Activated CD4-positive, CD25-positive, alpha-beta regulatory T cell treated with anti-CD3 and anti-CD28 coated beads, Interleukin-2, amount 50 U/mL, for 24 hours (primary cell): Measurements from ENCODE around the gene SLIT3.

Experiments used
- ATAC-seq, 2 donors: fragments of 150-1000 bp; cut with Tn5 transposase; one replicate each; pipeline ENCODE4 v1.10.0; 2021; ENCODE audit warnings: mild to moderate bottlenecking in 1 of 2, moderate library complexity in 1 of 2

SLIT3 gene

GRCh38 chr5:168714046-168714445, 586.9 kb downstream of the SLIT3 start:
- ATAC-seq = no peak

GRCh38 chr5:168713051-168713450, 587.9 kb downstream of the SLIT3 start:
- ATAC-seq = no peak

- ATAC-seq = no peak
Measured at GRCh38 chr5:168712280-168712924, 588.5 kb downstream of the SLIT3 start.

- no peak for ATAC-seq
Measured at GRCh38 chr5:168710706-168711105, 590.2 kb downstream of the SLIT3 start.

GRCh38 chr5:168707716-168708695, 592.9 kb downstream of the SLIT3 start:
- no peak for ATAC-seq

GRCh38 chr5:168706655-168707069, 594.3 kb downstream of the SLIT3 start:
- no peak for ATAC-seq

GRCh38 chr5:168705321-168705720, 595.6 kb downstream of the SLIT3 start:
- ATAC-seq = no peak

GRCh38 chr5:168702511-168702910, 598.4 kb downstream of the SLIT3 start:
- no peak for ATAC-seq

GRCh38 chr5:168701641-168702040, 599.3 kb downstream of the SLIT3 start:
- ATAC-seq = no peak

GRCh38 chr5:168699002-168699401, 601.9 kb downstream of the SLIT3 start:
- ATAC-seq = no peak

- no peak for ATAC-seq
Measured at GRCh38 chr5:168697034-168697720, 603.8 kb downstream of the SLIT3 start.

GRCh38 chr5:168696611-168697010, 604.3 kb downstream of the SLIT3 start:
- no peak for ATAC-seq

- no peak for ATAC-seq
Measured at GRCh38 chr5:168695301-168695835, 605.6 kb downstream of the SLIT3 start.

- ATAC-seq = no peak
Measured at GRCh38 chr5:168694289-168694688, 606.6 kb downstream of the SLIT3 start.

GRCh38 chr5:168693883-168694282, 607.1 kb downstream of the SLIT3 start:
- no peak for ATAC-seq

- ATAC-seq = no peak
Measured at GRCh38 chr5:168693297-168693696, 607.6 kb downstream of the SLIT3 start.

GRCh38 chr5:168691891-168692290, 609.0 kb downstream of the SLIT3 start:
- ATAC-seq = no peak

- no peak for ATAC-seq
Measured at GRCh38 chr5:168689260-168689659, 611.7 kb downstream of the SLIT3 start.

- ATAC-seq = no peak
Measured at GRCh38 chr5:168686837-168687236, 614.1 kb downstream of the SLIT3 start.

GRCh38 chr5:168685566-168685965, 615.4 kb downstream of the SLIT3 start:
- no peak for ATAC-seq

- ATAC-seq = no peak
Measured at GRCh38 chr5:168683927-168684295, 617.0 kb downstream of the SLIT3 start.

- ATAC-seq = peak; percentile 67 to 69
Measured at GRCh38 chr5:168683247-168683926, 617.6 kb downstream of the SLIT3 start.
